Prostate gland (tissue), 2 donors: ENCODE results near the gene PPP1R2C.

Experiments used
- CTCF ChIP-seq, 4 experiments: fragments of 200-600 bp in 2 of 4; fragments of 450-650 bp in 2 of 4; sonication (generic) in 2 of 4; IDR thresholded peaks; 1 replicate in 3 of 4; 2 replicates in 1 of 4; pipeline ENCODE4 v1.5.1; 2016 to 2019; ENCODE audit warnings: antibody characterized with exemption in 4 of 4, mild to moderate bottlenecking in 2 of 4, moderate library complexity in 2 of 4
- POLR2A ChIP-seq: fragments of 450-650 bp; IDR thresholded peaks from one replicate; pipeline ENCODE4 v1.6.1; 2016; ENCODE audit warnings: antibody characterized with exemption, mild to moderate bottlenecking
- POLR2AphosphoS5 ChIP-seq: sonication (generic); formaldehyde crosslinking; IDR thresholded peaks from one replicate; pipeline ENCODE4 v1.6.1; 2017; ENCODE audit warnings: antibody characterized with exemption

DNA sequence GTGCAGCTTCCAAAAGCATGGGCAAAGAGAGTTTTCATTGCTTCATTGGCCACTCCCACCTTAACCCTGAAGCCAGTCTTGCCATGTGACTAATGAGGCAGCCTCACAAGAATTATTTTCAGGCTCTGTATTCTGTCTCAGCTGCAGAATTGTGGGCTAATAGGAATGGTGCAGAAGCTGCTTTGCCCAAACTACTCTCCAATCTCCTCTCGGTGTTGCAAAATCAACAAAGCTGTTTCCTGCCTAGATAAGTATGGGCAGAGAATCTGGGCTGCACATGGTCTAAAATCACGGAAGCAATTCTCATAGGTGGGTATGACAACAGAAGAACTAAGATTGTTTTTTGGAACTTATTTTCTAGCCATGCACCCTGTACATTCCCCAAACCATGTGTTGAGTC is 31.4 kb downstream of the PPP1R2C start:
- TF ChIP-seq POLR2A (no peak), CTCF (IDR thresholded peaks at IDR 0.05) (no peak), POLR2AphosphoS5 (no peak)
